NK-92 (cell line): Measurements from ENCODE around the gene ARMH3.
A peak's percentile ranks its signal among the peaks of the same experiment; 100 is the strongest.

Source experiments
- DNase-seq: peaks from one replicate; lab custom pipeline; 2025; ENCODE audit not compliant: unreplicated experiment; lab: John Stamatoyannopoulos, UW

ARMH3 gene

DNA sequence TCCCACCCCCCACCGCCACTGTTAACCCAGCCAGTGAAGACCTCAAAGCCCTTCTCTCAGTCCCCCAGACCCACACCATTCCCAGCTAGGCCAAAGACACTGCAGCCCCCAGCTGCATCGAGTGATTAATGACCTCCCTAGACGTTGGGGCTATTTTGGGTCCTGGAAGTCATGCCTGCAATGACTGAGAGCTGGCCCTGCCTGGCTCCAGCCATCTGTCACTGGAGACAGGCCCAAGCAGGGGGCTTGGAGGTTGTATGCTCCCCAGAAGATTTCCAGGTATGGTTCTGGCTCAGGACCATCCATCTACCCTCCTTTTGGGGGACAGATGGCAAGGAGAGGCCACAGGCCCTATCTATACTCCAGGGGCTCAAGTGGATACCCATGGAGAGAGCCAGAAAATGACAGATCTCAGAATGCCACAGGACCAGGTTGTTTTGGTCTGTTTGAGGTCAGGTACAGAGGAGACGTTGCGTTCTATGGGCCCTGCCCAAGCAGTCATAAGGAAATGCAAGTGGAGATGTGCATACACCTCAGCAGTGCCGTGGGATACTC is 217.5 kb downstream of the ARMH3 start:
- DNase-seq = no peak

DNA sequence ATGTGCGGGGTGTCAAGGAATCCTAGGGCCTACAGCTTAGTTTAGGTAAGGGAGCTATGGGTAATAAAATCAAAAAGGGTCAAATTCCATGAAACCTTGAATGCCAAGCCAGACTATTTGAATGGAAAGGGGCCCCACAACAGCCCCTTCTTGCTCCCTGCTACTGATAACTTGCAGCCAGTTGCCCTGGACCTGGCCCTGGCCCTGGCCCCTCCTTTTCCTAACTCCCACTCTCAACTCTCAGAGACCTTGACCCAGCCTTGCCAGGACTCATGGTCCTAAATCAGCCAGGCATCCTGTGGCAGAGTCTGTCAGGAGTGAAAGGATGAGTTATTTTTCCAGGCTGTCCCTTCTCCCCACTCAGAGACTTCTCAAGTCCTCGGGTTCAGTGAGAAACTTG is 218.2 kb downstream of the ARMH3 start:
- no peak for DNase-seq

DNA sequence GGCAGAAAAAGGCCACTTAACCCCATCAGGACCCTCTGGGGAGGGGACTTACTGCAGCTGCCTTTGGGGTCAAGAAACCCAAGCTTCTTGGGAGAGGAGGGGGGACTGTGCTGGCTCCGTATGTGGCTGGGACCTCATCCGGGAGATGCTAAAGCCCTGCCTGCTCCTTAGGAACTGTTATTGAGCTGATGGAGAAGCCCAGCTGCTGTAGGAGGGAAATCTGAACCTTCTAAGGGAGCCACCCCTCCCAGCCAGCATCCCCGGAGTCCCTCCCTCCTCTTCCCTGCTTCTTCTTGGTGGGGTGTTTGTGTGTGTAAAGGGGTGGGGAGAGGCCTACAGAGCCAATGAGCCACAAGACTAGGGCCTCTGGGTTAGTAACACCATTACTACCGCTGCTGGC is 220.6 kb downstream of the ARMH3 start:
- no peak for DNase-seq

DNA sequence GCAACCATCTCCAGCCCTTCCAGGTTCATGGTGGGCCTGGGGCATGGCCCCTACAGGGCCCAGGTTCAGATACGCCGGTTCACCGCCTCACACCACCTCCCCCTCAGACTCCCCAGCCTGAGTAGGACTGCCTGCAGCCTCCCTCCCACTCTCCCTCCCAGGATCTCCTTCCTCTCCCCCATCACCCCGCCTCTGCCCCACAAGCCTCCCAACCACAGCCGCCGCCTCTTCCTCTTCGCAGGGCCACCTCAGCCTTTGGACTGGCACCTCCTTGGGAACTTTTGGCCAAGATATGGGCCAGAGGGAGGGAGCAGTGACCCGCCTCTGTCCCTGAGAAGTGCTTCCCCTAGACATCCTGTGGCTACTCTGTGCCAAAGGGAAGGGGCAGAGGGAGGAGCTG is 221.6 kb downstream of the ARMH3 start:
- DNase-seq = no peak

DNA sequence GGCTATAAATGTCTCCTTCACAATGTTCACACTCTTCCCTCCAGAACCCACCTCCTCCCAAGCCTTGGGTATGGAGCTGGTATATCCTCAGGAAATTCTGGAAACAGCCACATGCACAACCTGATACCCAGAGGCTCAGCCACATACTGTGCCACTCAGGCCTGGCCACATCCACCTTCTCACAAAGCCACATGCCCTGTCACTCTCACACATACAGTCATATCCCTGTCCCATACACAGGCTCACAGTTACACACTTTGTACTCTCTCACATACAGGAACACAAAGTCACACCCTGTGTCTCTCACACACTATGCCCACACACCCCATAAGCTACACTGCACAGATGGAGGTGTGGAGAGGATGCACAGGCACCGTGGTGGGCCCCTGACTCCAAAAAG is 222.5 kb downstream of the ARMH3 start:
- DNase-seq = no peak

GRCh38 chr10:101832325-101832771 is 223.6 kb downstream of the ARMH3 start:
- DNase-seq = no peak

DNA sequence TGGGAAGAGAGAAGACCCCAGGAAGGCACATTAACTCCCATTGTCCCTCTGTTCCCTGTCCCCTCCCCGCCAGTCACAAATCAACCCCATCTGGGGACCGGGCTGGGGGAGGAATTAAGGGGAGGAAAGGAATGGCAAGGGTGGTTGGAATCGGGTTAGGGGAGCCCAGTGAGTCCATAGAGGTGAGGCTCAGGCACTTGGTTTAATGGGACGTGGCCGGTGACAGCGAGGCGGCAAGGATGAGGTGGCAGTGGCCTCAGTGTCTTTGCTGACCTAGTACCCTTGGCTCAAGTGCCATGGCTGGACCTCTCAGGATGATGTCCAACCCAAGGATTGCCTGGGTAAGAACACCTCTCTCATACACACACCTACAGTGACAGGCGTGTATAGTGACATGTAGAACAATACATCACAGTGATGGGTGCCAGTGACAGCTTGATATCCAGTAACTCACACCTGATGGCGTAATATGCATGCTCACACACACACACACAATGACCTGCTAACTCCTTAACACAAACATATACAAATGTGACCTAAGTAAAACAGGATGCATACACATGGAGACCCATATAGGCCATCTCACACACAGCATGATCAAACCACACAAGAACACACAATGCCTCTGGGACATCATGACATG is 224.7 kb downstream of the ARMH3 start:
- no peak for DNase-seq

DNA sequence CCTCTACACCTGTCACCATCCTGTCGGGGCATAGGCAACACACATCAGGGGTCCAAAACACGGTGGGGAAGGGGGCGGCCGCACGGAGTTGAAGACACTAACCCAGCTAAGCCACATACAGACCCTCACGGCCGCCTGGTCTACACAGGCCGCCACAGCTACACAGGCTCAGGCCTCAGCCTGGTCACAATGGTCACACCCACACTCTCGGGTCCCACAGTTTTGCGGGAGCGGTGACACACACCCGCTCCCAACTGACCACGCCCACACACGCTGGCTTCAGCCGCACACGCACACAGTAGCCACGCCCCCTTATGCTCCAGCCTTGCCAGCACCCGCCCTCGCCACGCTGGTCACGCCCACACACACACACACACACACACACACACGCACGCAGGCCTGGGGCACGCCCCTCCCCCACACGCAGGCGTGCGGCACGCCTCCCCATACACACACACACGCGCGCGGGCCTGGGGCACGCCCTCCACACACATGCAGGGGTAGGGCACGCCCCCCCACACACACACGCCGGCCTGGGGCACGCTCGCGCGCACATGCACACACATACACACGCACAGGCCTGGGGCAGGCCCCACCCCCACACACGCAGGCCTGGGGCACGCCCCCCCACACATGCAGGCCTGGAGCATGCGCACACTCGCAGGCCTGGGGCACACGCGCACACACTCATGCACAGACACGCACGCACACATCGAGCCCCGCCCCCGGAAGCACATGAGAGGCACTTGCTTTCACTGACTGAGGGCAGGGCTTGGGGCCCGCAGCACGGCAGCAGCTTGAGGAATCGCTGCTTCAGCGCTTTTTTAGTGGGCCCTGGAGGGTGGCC is 225.4 kb downstream of the ARMH3 start:
- DNase-seq = peak; percentile 75

GRCh38 chr10:101829561-101830315 is 226.2 kb downstream of the ARMH3 start:
- no peak for DNase-seq

DNA sequence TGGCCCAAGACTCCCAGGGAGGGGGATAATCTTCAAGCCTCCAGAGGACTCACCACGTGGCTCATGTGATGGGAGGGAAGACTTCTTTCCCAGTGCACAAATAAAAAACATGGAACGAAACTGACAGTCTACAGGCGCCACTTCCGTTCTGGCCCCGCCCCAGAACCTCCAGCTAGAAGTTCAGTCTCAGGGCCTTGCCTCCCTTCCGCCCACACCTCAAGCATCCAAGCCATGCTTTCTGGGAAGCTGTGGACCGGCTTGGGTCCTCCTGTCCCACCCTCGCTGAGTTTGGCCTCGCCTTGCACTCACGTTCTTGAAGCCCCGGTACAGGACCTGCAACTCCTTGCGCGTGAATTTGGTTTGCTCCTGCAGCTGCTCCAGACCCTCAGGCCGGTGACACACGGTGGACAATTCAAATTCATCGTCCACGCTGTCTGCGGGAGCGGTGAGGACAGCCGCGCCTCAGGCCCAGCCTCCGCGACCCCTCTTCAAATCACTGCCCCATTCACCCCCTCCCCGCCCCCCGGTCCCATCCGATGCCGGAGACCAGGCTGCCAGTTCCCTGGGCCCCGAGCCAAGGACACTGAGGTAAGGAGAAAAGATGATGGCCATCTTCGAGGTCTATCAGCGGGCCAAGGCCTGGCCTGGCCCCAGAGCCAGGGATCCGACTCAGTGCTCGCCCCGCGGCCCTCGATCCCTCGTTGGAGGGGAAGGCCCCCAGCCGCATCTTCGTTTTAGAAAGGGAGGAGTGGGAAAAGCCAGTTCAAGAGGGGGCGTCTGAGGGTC is 227.0 kb downstream of the ARMH3 start:
- no peak for DNase-seq

DNA sequence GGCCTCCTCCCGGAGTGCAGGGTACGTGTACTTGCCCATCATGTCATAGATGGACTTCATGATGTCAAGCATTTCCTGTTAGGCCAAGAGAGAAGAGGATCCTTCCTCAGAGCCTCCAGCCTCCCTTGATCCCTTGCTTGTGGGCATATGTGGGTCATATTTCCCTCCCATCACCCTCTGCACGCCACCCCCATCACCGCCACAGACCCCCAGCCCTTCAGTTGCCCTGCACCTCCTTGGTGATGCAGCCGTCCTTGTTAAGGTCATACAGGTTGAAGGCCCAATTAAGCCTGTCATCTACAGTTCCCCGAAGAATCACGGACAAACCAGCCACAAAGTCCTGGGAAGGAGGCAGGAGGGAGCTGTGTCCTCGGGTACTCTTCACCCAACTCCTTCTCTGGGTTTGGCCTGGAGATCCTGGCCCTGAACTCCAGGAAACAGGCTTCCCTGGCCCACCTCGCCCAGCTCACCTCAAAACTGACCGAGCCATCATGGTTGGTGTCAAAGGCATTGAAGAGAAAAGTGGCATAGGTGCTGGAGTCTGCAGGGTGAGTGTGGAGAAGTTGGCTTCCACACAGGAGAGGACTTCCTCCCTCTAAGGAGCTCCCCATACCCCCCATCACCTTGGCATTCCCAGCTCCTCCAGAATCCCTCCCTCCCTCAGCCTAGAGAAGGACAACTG is 227.9 kb downstream of the ARMH3 start:
- DNase-seq = no peak

DNA sequence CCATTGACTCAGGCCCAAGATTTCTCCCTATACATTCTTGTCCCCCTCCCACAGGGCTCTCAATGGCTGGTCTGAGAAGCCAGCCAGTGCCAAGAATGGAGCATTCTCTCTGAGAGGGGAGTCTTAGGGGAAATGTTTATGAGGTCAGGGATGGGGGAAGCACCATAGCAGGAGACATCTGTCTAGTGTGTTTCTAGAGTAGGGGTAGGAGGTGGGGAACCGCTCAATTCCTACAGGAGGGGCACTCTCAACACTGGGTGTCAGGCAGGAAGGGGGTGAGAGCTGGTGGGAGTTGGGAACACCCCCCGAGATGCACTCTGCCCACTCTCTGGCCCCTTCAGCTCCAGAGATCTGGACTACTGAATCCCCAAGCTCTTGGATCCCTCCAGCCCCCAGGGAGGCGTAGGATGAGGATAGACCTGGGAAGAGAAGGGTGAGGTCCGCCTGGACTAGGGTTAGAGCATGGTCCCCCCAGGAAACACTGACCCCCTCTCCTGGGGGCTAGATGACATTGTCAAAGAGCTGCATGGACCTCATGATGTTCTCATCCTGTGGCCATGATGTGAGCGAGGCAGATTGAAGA is 229.0 kb downstream of the ARMH3 start:
- DNase-seq = no peak

GRCh38 chr10:101824736-101825135 is 231.2 kb downstream of the ARMH3 start:
- no peak for DNase-seq

DNA sequence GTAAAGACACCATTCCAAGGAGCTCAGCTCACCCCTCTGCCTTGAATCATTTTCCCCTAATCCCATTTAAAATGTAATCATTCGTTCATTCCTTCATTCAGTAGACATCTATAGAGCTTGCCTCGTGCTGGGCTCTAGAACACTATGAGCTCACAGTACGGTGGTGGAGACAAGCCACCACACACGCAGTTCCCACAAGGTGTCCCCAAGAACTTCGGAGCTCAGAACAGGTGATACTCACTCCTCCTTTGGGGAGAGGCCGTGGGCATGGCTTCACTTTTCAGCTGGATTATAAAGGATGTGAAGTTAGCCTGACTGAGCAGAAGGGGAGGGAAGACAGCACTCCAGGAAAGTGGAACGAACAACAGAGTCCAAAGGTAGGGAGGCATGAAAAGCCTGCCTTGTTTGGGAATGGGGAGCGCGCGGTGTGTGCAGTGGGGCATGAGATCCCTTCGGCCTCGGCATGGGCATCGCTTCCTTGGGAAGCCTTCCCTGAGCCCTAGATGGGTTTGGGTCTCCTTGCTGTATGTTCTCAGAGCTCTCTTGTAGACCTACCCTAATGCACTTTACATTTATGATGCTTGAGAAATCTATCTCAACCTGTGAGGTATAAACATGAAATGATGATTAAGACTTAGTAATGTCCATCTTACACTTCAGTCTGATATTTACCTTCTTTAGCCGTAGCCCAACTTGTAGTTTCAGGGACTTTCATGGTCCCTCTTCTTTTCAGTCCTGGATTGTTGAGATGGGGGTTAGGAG is 236.9 kb downstream of the ARMH3 start:
- DNase-seq = no peak

- peak; percentile 99 for DNase-seq
Observed at GRCh38 chr10:101818119-101818871, 237.7 kb downstream of the ARMH3 start, which contains the start of gene OGA. Gene OGA, minus strand, starts transcription at chr10:101818444. Its CDS starts 422 bp downstream, at chr10:101818022.

GRCh38 chr10:101817337-101818118 is 238.4 kb downstream of the ARMH3 start:
- DNase-seq = no peak

DNA sequence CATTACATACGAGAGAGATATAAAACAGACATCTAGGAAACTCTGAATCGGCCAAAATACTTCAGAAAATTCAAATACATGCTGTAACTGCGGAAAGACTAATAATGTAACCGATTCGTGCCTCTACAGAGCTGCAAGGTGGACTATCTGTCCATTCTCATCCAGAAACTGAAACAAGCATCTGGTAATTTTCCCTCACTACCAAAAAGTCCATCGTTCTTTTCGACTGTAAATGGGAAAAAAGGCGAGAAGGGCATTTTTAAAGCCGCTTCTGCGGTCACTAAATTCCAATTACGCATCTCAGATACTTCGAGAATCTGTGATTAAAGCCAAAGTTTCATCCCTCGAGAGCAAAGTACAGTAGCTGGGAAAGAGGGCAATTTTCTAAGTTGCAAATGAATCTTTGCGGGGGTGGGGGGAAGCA is 239.0 kb downstream of the ARMH3 start:
- DNase-seq = no peak
